T-helper 22 cell (primary cell): ENCODE measurements around the gene DKC1.

Source experiments
- DNase-seq: peaks from one replicate; pipeline ENCODE4 v3.0.0-alpha.2; 2020; ENCODE audit warnings: low read depth

Gene DKC1

DNA sequence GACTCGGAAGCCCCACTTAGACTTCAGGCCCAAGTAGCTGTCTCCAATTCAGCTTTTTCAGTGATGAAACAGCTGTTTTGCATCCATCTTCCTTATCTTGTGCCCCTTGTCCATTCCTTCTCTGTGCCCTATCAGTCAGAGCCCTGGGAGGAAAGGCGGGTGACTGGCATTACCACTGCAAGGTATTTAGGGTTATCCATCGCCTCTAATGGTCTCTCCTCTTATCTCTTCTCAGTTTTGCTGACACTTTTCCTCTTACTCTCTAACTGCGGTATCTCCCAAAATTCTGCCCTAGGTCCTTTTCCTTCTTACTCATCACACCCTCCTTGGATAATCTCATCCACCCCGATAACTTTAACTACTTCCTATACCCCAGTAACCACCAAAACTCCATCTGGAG is 25.5 kb upstream of the DKC1 start:
- DNase-seq, result no peak

DNA sequence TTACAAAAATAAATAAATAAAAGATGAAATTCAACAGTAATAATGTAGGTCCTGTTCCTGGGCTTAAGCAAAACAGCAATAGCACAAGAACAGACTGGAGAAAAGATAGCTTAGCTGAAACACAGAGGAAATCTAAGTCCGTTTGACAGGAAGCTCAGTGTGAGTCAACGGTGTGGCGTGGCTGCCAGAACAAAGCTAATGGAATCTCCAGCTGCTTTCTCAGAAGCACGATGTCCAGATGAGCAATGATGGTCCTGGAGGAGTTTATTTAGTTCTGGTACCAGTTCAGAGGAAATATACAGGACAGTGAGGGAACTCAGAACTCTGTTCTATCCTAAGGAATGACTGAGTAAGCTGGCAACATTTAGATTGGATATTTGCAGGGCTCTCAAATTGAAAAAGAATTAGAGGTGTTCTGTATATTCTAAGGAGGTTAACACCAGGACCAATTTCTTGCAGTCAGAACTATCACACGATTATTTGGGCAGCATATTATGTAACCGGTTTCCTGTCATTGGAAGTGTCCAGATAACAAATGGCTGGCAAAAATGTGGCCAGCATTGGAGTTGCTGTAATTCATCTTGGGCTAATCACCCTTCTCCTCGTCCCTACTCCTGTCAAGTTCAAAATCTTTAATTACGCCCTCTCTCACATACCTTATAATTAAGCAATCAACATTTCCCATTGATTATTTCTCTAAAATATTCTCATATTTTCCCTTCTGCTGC is 24.5 kb upstream of the DKC1 start:
- DNase-seq, result no peak

DNA sequence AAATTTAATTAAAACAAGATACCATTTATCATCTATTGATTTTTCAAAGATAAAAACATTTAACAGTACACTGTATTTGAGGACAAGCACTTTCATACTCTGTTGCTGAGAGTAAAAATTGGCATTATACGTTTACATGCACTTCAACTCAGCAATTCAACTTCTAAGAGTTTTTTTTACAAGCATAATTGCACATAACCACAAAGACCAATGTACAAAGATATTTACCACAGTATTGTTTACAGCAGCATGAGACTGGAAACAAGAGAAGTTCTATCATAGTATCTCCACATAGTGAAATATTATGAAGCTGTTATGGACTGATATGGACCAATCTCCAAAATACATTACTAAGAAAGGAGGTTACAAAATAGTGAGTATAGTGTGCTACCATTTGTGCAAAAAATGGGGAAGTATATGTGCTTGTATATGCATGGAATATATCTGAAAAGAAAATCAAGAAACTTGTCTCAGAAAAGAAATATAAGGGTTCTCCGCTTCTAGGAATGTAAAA is 22.7 kb upstream of the DKC1 start:
- DNase-seq, result no peak

DNA sequence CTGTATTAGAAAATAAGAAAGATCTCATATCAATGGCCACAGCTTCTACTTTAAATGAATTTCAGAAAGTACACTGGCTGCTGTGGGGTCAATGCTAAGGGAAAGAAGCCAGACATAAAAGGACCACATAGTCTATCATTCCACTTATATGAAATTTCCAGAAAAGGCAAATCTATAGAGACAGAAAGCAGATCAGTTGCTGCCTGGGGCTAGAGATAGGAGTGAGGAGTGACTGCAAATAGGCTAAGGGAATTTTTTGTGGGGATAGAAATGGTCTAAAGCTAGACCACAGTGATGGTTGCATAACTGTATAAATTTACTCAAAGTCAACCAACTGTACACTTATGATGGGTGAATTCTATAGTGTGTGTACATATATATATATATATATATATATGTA is 20.1 kb upstream of the DKC1 start:
- DNase-seq, result no peak

DNA sequence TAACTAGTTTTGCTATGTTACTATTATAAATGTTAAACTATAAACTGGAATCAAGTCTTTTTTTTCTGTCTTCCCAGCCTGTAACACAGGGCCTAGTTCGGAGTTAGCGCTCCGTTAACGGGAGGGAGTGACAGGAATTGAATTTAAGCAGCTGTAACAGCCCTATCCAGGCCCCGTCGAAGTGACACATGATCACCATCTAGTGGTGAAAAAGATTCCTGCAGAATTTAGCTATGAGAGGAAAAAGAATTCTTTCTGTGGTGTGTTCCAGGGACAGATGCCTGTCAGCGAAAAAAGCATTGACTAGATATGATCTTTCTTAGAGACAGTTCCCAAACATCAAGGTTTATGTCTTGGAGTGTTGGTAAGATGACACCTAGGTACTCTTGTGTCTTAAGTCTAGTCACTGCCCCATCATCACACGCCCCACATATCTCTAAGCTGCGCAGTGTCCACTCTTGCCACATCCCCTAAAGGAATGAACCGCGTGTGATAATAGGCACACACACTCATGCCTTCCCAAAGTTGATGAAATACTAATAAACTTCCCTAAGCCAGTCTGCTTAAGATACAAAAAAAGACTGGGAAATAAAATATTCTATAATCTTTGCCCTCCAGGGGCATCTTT is 13.8 kb upstream of the DKC1 start:
- DNase-seq, result no peak

DNA sequence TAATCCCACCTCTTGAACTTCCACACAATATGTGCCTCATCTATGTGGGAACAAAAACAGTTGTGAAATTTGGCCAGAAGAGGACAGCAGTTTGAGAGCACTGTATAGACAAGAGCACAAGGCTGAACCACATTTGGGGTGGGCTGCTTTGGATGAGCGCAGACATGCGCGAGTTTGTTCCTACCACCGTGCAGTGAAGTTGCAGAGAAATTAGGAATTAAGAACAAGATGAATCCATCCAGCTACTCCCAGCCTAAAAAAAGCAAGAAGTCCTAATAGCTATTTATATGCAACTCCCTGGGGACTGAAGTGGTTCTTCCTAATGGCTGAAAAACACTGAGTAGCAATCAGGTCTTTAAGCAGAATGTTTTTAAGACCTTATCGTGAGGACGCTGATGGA is 12.8 kb upstream of the DKC1 start:
- DNase-seq, result no peak

DNA sequence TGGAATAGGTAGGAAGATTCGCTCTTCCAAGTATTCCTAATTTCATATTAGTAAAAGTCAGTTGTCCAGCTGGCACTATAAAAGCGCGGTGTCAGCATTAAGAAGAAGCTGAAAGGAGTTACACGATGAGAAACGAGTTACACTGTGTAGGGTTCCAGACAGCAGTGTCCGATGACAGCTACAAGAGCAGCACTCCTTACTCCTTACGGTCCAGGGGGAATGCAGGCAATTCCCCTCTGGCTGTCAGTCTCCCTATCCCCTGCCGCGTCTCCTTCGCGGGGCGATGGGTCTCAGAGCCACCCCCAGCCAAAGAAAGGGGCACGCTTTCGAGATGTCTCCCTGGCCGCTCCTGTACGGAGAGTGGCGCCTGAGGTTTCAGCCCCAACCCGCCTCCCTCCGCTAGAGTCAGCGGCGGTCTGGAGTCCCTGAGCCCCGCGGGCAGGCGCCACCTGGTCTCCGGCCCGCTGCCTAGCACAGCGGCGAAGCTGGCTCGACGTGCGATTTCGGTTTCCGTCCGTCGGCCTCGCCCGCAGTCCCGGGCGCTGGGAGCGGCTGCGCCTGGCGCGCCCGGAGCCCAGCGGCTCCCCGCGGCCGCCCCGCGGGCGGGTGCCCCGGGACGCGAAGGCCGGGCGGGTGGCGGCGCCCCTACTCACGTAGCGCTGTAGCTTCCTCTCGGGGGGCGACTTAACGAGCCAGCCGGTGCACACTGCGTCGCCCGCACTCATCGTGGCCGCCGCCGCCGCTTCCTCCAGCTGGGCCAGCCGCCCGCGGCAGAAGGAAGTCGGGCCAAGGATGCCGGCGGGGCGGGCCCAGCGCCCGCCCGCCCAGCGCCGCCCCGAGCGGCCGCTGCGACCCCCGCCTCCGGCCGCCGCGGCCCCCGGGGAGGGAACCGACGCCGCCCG is 12.1 kb upstream of the DKC1 start, which contains the start of gene GAB3:
Gene GAB3, minus strand, starts transcription at position 777 of the 902 bp plus-strand sequence. Its CDS starts 52 bp downstream, at position 725.
- DNase-seq, result no peak

DNA sequence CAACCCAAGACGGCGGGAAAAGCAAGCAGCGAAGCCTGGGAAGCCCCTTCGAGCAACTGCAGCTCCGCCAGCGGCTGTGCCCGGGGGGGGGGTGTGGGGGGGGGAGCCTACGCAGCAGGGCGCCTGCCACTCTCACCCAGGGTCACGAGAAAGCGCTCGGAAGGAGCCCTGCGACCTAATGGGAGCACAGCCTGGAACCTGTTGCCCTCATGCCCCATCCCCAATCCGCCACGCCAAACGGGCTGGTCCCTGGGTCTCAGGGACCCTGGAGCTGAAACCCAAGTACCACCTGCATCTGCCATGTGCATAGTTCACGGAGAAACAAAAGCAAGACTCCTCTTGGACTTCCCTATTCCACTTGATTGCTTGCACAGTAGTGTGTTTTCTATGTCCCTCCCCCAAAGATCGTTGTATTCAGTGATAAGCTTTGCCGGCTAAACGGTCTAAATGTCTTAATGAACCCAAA is 11.4 kb upstream of the DKC1 start:
- no peak for DNase-seq

DNA sequence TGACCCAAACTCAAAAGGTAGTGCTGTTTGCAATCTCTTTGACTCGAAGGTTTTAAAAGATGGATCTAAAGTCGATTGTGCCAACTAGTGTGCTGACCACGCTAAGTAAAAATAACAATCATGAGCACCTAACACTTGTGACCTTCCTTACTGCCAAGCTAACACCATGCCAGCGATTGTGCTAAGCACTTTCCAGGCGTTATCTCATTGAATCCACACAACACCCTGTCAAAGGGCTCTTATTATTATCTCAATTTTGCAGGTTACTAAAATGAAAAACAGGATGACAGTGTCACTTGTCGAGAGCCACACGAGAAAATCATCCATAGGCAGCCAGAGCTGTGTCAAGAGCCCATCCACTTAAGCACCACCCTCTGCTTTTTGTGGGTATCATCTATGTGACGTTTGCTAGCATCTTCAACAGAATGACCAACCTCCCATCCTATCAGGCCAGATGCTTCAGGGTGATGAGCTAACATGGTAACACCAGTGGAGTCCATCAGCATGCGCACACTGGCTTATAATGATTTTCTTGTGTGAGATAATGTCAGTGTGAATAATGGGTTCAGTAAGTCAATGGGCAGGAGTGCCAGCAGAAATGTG is 10.9 kb upstream of the DKC1 start:
- no peak for DNase-seq

DNA sequence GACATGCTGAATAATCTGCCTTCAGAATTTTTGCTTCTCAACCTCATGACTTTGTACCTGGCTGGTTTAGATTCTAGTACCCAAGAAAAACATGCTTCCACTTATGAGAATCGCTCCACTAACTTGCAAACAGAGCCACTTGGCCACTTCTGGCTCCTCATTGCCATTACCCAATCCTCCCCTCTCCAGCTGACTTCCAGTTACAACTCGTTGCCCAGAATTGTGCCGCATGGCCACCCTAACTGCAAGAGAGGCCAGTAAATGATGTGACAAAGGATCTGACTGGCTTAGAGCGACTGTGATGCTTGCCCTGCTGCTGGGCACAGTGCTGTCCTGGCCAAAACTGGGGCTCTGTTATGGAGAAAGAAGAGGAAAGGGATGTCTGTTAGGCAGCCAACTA is 4.0 kb upstream of the DKC1 start:
- no peak for DNase-seq

DNA sequence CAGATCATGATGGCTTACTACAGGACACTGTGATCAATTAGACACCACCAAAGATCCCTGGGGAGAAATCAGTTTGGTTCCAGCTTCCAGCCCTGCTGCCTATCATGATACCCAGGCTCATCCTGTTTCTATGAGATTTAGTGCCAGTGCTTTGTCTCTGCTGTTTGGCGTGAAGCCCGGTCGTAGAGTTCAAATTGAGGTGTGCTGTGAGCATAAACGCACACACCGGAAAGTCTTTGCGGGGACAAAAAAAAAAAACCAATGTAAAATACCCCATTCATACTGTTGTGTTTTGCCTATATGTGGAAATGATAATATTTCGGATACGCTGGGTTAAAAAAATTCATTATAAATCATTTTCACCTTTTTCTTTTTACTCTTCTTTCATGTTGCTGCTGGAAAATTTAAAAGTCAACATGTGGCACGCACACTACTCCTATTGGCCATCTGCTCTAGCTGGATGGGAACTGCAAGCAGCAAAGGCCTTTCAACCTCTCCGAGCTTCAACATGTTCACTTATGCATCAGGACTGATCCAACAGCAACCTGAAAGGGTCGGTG is 607 bp upstream of the DKC1 start:
- no peak for DNase-seq

DNA sequence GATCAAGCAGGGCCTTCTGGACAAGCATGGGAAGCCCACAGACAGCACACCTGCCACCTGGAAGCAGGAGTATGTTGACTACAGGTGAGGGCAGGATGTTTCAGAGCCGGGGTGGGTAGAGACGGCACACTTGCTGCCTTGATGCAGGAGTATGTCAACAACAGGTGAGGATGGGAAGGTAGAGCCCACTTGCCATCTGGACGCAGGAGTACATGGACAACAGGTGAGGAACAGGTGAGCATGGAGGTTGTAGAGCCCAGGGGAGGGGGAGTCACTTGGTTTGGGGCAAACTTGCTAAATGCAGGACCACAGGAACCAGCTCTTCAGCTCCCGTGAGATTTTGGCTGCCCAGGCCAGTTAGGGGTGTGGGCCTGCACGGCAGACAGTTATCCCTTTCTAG is 12.0 kb downstream of the DKC1 start:
- DNase-seq, result no peak

DNA sequence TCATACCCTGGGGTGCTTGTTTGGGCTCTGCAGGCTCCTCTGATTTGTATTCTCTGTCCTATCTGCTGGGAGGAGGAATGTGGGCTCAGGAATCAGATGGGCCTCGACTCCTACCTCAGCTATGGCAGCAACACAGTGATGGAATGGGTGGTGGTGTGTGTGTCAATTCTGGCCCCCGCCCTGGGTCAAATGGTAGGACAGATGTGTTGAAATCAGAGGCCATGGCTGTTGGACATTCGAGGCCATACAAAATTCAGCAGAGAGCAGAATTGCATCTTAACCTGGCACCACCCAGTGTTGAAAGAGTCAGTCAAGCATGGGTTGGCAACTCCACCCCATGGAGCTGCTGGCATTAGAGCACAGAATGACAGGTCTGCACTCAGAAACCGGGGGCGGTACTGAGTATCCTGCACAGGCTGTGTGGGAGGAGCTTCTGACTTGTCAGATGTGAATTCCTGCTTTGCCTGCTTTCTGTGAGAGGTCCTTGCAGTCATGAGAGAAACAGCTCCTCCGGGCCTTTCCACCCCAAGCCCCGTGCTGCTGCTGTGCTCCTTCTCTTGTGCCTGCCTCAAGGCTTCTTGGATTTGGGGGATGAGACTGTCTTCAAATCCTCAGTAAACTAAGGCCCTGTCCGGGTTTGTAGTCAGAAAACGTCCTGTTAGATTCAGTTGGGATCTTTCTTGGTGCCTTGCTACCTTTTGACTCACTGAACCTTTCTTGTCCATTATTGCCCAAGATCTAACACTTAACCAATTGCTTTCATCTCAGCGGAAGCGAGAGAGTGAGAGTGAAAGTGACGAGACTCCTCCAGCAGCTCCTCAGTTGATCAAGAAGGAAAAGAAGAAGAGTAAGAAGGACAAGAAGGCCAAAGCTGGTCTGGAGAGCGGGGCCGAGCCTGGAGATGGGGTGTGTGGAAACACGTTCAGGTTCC is 13.0 kb downstream of the DKC1 start:
- no peak for DNase-seq

DNA sequence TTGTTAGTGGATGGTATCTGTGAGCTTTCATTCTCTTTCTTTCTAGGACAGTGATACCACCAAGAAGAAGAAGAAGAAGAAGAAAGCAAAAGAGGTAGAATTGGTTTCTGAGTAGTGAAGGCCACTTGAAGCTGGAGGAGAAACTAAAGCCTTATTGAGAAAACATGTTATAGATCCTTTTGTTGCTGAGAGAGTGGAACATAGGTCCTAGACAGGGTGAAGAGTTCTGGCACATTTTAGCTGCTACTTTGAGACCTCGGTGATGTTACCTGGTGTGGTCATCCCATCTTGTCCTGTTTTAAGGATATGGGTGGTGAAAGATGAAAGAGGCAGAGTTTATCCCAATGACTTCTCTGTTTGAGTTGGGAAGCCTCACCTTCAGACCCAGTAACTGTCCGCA is 14.1 kb downstream of the DKC1 start:
- no peak for DNase-seq

DNA sequence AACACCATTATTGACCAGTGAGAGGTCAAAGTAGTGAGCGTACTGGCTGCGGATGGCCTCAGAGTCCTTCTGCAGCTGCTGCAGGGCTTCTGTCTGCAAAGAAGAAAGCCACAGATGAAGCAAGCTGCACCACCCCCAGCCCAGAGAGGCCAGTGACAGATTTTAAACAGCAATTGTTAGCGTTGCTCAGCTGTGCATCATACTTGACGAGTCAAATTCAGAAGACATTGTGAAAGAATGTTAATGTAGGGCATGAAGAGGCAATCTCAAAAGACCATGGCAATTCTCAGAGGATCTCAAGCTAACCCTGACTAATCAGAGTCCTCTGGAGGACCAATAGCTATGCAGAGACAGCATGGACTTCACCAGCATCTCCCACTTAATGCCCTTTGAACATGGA is 16.6 kb downstream of the DKC1 start:
- DNase-seq, result no peak

DNA sequence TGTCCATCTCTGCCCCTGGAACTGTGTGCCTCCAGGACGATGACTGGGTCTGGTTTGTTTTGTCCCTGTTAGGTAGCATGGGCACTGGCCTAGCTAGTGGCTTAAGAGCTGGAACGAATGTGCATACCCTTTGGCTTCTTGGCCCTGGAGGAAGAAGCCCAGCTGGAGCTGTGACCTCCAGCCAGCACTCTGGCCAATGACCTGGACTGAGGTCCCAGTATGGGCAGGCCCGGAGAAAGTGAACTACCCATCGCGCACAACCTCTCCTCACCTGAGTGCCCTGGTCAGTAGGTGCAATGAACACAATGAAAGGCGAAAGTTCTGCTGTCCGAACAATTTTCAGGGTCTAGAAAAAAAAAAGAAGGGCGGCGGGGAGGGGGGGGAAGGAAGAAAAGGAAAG is 18.3 kb downstream of the DKC1 start:
- DNase-seq, result no peak

DNA sequence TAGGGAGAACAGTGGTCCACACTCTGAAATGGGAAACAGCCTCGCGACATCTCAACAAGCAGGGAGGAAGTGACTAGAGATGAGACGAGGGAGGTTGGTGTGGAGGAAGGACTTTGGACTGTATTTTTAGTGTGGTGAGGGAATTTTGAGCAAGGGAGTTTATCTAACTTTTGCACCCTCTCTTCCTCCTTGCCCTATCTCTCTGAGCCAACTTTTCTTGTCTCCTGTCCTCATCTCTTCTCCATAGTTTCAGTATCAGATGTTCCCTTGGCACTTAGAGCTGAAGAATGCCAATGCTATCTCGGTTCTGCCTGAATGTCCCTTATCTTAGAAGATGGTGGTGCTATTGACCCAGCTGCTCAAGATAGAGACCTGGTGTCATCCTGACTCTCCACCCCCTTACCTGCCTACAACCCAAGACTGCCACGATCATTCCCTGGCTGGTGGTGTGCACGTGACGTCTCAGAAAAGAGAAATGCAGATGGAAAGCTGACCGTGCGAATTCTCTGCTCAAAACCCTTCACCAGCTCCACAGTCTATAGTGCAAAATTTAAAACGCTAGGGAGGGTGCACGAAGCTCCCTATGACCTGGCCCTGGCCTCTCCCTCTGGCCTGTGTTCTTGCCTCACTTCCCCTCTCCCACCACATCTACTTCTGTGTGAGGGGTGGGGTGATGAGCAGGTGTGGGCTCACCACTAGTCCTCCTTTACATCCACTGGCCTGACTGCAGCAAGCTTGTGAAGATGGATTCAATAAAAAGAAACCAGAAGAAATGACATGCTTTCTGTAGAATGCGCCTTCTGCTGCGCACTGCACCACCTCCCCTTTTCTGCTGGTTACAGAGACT is 21.7 kb downstream of the DKC1 start:
- no peak for DNase-seq

DNA sequence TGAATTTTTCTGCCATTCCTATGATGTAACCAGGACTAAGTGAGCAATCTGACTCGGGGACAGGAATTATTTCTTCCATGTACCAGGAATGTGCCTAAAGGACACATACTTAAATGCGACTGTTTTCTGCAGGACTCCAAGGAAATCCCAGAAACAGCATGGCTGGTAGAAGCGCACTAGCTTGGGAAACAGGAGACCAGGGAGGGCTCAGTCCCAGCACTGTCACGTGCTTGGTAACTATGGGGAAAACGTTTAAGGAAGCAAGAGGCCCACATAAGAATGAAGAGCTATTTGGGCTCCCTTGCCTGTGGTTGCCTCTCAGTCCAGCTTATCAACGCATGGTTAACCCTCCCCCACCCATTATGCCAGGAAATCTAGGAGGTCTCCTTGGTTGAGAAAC is 23.1 kb downstream of the DKC1 start:
- DNase-seq, result no peak

DNA sequence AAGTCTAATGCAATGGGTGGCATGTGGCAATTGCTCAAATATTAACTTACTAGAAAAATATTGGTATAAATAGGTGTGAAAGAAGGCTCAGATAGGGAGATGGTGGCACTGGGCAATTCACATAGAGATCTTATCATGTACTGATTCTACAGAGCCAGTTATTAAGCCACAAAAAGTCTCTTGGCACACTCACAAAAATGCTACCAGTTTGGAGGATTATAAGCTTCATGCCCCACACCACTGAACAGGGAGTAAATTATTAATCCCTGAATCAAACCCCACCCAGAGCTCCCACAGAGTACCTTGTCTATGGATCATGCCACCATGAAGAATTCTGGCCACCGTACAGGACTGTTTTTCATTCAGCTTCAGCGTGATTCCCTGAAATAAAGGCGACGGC is 28.8 kb downstream of the DKC1 start:
- DNase-seq, result no peak

DNA sequence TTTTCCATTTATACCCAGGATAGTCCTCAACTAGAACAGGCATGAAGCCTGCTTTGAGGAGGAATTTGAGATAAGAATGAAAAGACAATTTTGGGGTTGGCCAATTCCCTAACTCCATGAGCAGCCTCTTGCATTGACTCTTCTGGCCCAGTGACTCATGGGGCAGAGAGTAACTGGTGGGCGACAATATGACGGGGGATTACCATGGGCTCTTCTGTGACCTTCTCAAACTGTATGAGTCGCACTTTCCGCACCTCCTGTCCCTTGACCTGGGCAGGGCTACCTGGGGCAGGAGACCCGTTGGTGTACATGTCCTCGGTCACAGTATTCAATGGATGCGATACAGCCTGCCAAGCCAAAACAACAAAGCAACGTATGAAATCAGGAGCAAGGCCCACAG is 29.3 kb downstream of the DKC1 start:
- no peak for DNase-seq
